ENCODE data around the gene RBMS1. TPM values are rescaled to one million over a fixed set of nuclear protein-coding genes. Genes with fewer than 3 reads are reported as not detected.

Gene RBMS1
- total and polyA plus RNA-seq, 8 donors: 91.7 to 133 (median 119) TPM

GRCh38 chr2:160472839-160473251 lies 20.8 kb downstream of the RBMS1 start:
- no peak for TF ChIP-seq CTCF (IDR thresholded peaks at IDR 0.05)
- H3K4me3 ChIP-seq: no peak overlapping the region
- peak in 2 of 4 donors; percentile 81 to 82 for DNase-seq
- H3K36me3 ChIP-seq: no peaks in the 10 kb centered on the region
- peak overlapping the region; percentile 29 to 30 for H3K27ac ChIP-seq
- H3K27me3 ChIP-seq: no peaks in the 10 kb centered on the region
- peak; percentile 17 for ATAC-seq
- peaks cover 0 to 29% of the 10 kb centered on the region in 2 donors for H3K4me1 ChIP-seq
- intact Hi-C loops (cut with DNase I): no loop called here
- no peaks in the 10 kb centered on the region for H3K9me3 ChIP-seq

- intact Hi-C loops (cut with DNase I): no loop called here
- ATAC-seq (no peak), DNase-seq (peak in 1 of 4 donors; percentile 65)
- H3K36me3 ChIP-seq: no peaks in the 10 kb centered on the region
- H3K4me3 ChIP-seq: no peak overlapping the region
- TF ChIP-seq CTCF (IDR thresholded peaks at IDR 0.05): no peak
- no peaks in the 10 kb centered on the region for H3K9me3 ChIP-seq
- H3K27ac ChIP-seq: peak overlapping the region in 1 of 2 donors; percentile 20
- no peaks in the 10 kb centered on the region for H3K27me3 ChIP-seq
- peaks cover 0 to 25% of the 10 kb centered on the region in 2 donors for H3K4me1 ChIP-seq
Measured at GRCh38 chr2:160471950-160472349, 21.7 kb downstream of the RBMS1 start.

- Histone ChIP-seq H3K4me1 (peaks cover 6 to 32% of the 10 kb centered on the region in 2 donors), H3K36me3 (no peaks in the 10 kb centered on the region), H3K27me3 (no peaks in the 10 kb centered on the region), H3K4me3 (no peak overlapping the region), H3K9me3 (no peaks in the 10 kb centered on the region), H3K27ac (no peak overlapping the region)
- TF ChIP-seq CTCF (IDR thresholded peaks at IDR 0.05): no peak
- intact Hi-C loops (cut with DNase I): no loop called here
- DNase-seq (no peak), ATAC-seq (no peak)
Measured at GRCh38 chr2:160469621-160470204, 23.9 kb downstream of the RBMS1 start.

DNA sequence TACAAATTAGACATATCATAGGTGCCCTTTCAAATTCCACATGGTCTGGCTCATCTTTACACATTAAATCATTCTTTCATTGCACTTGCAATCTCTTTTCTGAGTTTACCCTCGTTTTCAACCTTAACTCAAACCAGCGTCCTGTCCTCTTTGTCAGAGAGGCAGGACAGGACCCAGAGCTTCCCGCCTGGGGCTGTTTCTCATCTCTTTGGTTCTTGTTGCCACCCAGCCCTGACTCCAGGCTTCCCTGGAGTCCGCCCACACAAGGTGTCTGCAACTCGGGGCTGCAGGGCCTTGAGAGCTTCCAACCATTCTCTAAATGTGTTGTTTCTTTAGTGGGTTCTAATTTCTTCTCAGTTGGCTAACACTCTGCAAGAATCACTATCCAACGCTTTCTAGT lies 24.4 kb downstream of the RBMS1 start:
- intact Hi-C loops (cut with DNase I): no loop called here
- TF ChIP-seq CTCF (IDR thresholded peaks at IDR 0.05): no peak
- DNase-seq: no peak
- ATAC-seq: no peak
- no peaks in the 10 kb centered on the region for H3K9me3 ChIP-seq
- no peaks in the 10 kb centered on the region for H3K36me3 ChIP-seq
- H3K27me3 ChIP-seq: no peaks in the 10 kb centered on the region
- H3K4me3 ChIP-seq: no peak overlapping the region
- H3K27ac ChIP-seq: no peak overlapping the region
- peaks cover 6 to 36% of the 10 kb centered on the region in 2 donors for H3K4me1 ChIP-seq

GRCh38 chr2:160467086-160467485 lies 26.5 kb downstream of the RBMS1 start:
- no peak for ATAC-seq
- DNase-seq: no peak
- Histone ChIP-seq H3K4me3 (no peak overlapping the region), H3K4me1 (peaks cover 6 to 17% of the 10 kb centered on the region in 2 donors), H3K9me3 (no peaks in the 10 kb centered on the region), H3K27me3 (no peaks in the 10 kb centered on the region), H3K36me3 (no peaks in the 10 kb centered on the region), H3K27ac (no peak overlapping the region)
- intact Hi-C loops (cut with DNase I): no loop called here
- TF ChIP-seq CTCF (IDR thresholded peaks at IDR 0.05): no peak

All from left lung (tissue), 10 donors.